Esophagus muscularis mucosa (tissue), 4 donors: Measurements from ENCODE around the gene EXOC3. TPM values are rescaled to one million over a fixed set of nuclear protein-coding genes. Genes with fewer than 3 reads are reported as not detected.

Experiments
- DNase-seq: peaks from one replicate; pipeline ENCODE4 v3.0.0-alpha.2; 2017; ENCODE audit errors: extremely low spot score
- H3K27ac ChIP-seq, 4 donors: fragments of 200-600 bp; sonication (generic); replicated peaks in 1 of 4; 1 replicate in 3 of 4; 2 replicates in 1 of 4; pipeline ENCODE4 v1.5.1; 2016 to 2019; ENCODE audit warnings: mild to moderate bottlenecking in 1 of 4
- H3K27me3 ChIP-seq, 4 donors: fragments of 200-600 bp; sonication (generic); one replicate each; pipeline versions ENCODE4 v1.5.1 to v1.6.0; 2016 to 2019
- H3K36me3 ChIP-seq, 4 donors: fragments of 200-600 bp; sonication (generic); one replicate each; pipeline ENCODE4 v1.5.1; 2016 to 2019
- H3K4me1 ChIP-seq, 4 donors: fragments of 200-600 bp; sonication (generic); one replicate each; pipeline ENCODE4 v1.5.1; 2016 to 2019
- H3K4me3 ChIP-seq, 4 donors: fragments of 200-600 bp; sonication (generic); 1 replicate in 2 of 4; 2 replicates in 2 of 4; pipeline ENCODE4 v1.5.1; 2016 to 2019; ENCODE audit warnings: mild to moderate bottlenecking in 4 of 4, moderate library complexity in 1 of 4
- H3K9me3 ChIP-seq, 4 donors: fragments of 200-600 bp; sonication (generic); 1 replicate in 3 of 4; 2 replicates in 1 of 4; pipeline ENCODE4 v1.5.1; 2016 to 2019
- EP300 ChIP-seq: sonication (generic); formaldehyde crosslinking; IDR thresholded peaks from one replicate; pipeline ENCODE4 v1.6.1; 2017; ENCODE audit warnings: antibody characterized with exemption
- POLR2A ChIP-seq: fragments of 450-650 bp; IDR thresholded peaks from one replicate; pipeline ENCODE4 v1.6.1; 2017; ENCODE audit warnings: antibody characterized with exemption, moderate library complexity, mild to moderate bottlenecking, low read depth
- POLR2AphosphoS5 ChIP-seq, 2 donors: sonication (generic); formaldehyde crosslinking; IDR thresholded peaks; one replicate each; pipeline ENCODE4 v1.6.1; 2017; ENCODE audit warnings: antibody characterized with exemption in 2 of 2
- WGBS: methylation state at CpG from one replicate; pipeline ENCODE4 v1.1.5; 2018; 5-methylcytosine and 5-hydroxymethylcytosine counted together
- intact Hi-C: fragments of 100-400 bp; cut with DNase I; formaldehyde crosslinking; loops from one replicate; pipeline ENCODE4 v1.15.1; 2023
- total RNA-seq, 4 donors: library from RNA; depleted of rRNA; stranded (reverse); fragments of >200 nt; gene quantifications; one replicate each; pipeline versions ENCODE4 v1.1.0 to v1.2.1, GENCODE V29; 2016
- TF ChIP-seq, protein P1 (sequence below), 3 experiments: fragments of 200-600 bp in 2 of 3; fragments of 450-650 bp in 1 of 3; sonication (generic) in 2 of 3; IDR thresholded peaks; one replicate each; pipeline ENCODE4 v1.5.1; 2017 to 2019; ENCODE audit warnings: antibody characterized with exemption in 3 of 3, mild to moderate bottlenecking in 2 of 3, moderate library complexity in 1 of 3

Gene EXOC3
- total RNA-seq, 4 donors from 2014 or later, result 48.6 to 82.1 (median 59.3) TPM

DNA sequence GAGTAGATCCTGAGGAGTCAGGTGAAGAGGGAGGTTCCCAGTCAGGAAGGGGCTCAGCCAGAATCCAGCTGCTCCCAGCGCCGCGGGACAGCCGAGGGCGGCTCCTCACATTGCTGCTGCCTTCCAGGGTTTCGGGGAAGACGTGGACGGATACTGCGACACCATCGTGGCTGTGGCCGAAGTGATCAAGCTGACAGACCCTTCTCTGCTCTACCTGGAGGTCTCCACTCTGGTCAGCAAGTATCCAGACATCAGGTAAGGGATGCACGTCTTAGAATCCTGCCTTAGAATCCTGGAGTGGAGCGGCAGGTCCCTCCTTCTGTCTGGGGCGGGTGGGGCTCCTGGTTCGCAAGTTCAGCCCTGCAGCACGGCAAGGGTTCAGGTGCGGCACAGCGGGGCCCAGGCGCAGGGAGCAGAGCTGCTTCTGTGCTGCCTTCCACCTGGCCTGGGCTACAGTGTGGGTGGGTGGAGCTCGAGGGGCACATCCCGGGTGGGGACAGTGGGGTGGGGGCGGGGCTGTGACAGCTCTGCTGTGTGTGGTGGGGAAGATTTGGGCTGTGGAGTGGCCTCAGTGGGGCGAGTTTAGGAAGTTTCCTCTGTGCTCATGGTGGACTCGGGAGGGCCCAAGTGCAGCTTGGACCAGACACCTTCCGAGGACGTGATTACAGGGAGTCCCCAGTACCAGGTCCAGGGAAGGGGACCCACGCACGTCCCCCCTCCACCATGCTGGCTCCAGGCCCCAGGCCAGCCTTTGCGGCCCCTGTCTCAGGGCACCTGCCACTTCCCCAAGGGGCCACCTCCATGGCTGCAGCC, 22.8 kb downstream of the EXOC3 start:
- H3K27me3 ChIP-seq, result no peaks in the 10 kb centered on the region
- TF ChIP-seq POLR2A (no peak), POLR2AphosphoS5 (IDR thresholded peaks at IDR 0.05) (no peak), EP300 (no peak)
- TF ChIP-seq, protein P1, sequence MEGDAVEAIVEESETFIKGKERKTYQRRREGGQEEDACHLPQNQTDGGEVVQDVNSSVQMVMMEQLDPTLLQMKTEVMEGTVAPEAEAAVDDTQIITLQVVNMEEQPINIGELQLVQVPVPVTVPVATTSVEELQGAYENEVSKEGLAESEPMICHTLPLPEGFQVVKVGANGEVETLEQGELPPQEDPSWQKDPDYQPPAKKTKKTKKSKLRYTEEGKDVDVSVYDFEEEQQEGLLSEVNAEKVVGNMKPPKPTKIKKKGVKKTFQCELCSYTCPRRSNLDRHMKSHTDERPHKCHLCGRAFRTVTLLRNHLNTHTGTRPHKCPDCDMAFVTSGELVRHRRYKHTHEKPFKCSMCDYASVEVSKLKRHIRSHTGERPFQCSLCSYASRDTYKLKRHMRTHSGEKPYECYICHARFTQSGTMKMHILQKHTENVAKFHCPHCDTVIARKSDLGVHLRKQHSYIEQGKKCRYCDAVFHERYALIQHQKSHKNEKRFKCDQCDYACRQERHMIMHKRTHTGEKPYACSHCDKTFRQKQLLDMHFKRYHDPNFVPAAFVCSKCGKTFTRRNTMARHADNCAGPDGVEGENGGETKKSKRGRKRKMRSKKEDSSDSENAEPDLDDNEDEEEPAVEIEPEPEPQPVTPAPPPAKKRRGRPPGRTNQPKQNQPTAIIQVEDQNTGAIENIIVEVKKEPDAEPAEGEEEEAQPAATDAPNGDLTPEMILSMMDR (IDR thresholded peaks at IDR 0.05), result no peak
- intact Hi-C loops, result no loop called here
- WGBS, result 93% methylated on average over 7 of the region's 29 CpGs
- H3K36me3 ChIP-seq, result peaks cover 34 to 77% (median 59%) of the 10 kb centered on the region in 4 donors
- H3K9me3 ChIP-seq, result no peaks in the 10 kb centered on the region
- H3K27ac ChIP-seq, result no peak overlapping the region
- no peak for DNase-seq
- H3K4me1 ChIP-seq, result peaks cover 0 to 6% (median 1%) of the 10 kb centered on the region in 4 donors
- no peak overlapping the region for H3K4me3 ChIP-seq

DNA sequence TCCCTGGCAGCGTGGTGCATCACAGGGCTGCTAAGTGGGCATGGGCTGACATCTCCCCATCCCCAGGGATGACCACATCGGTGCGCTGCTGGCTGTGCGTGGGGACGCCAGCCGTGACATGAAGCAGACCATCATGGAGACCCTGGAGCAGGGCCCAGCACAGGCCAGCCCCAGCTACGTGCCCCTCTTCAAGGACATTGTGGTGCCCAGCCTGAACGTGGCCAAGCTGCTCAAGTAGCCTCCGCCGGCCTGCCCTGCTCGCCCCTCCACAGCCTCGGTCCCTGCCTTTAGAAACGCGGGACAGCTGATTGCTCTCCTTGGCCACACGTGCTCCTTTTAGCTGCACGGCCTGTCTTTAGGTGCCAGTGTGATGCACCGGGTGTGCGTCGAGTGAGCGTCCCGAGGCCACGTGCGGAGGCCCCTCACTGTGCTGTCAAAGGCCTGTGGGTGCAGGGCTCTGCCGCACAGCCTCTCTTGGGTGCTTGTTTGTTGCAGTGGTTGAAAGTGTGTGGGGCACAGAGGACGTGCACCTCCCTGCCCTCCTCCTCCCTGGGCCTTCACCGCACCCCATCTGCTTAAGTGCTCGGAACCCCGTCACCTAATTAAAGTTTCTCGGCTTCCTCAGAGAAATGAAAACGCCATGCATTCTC, 23.8 kb downstream of the EXOC3 start:
- no peaks in the 10 kb centered on the region for H3K9me3 ChIP-seq
- WGBS, result 86% methylated on average over 28 of the region's 30 CpGs
- no peak overlapping the region for H3K4me3 ChIP-seq
- H3K27me3 ChIP-seq, result no peaks in the 10 kb centered on the region
- no peak for TF ChIP-seq POLR2AphosphoS5 (IDR thresholded peaks at IDR 0.05)
- no peak for TF ChIP-seq POLR2A
- TF ChIP-seq, protein P1 (IDR thresholded peaks at IDR 0.05), result no peak
- no peak for TF ChIP-seq EP300
- peaks cover 6 to 16% (median 10%) of the 10 kb centered on the region in 4 donors for H3K4me1 ChIP-seq
- H3K36me3 ChIP-seq, result peaks cover 33 to 74% (median 52%) of the 10 kb centered on the region in 4 donors
- intact Hi-C loops, result no loop called here
- H3K27ac ChIP-seq, result no peak overlapping the region
- DNase-seq, result no peak

DNA sequence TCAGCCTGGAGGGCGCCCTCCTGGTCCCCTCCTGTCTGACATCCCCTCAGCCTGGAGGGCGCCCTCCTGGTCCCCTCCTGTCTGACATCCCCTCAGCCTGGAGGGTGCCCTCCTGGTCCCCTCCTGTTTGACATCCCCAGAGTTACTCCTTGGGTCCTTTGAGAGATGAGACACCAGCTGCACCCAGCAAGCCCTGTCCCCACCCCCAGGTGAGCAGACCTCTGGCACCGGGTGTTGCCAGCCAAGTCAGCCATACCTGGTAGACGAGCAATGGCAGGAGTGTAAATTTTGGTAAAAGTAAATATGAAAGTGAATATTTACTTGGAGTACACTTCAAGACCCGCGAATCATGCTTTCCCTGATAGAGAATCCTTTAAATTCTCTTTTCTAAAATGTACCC, 25.4 kb downstream of the EXOC3 start:
- WGBS, result 84% methylated on average over 5 of the region's 6 CpGs
- H3K36me3 ChIP-seq, result peaks cover 21 to 57% (median 37%) of the 10 kb centered on the region in 4 donors
- intact Hi-C loops, result no loop called here
- DNase-seq, result no peak
- no peaks in the 10 kb centered on the region for H3K27me3 ChIP-seq
- no peak overlapping the region for H3K27ac ChIP-seq
- TF ChIP-seq EP300 (no peak), POLR2AphosphoS5 (IDR thresholded peaks at IDR 0.05) (no peak), POLR2A (no peak)
- TF ChIP-seq, protein P1 (IDR thresholded peaks at IDR 0.05), result no peak
- H3K9me3 ChIP-seq, result no peaks in the 10 kb centered on the region
- H3K4me1 ChIP-seq, result peaks cover 15 to 24% (median 21%) of the 10 kb centered on the region in 4 donors
- no peak overlapping the region for H3K4me3 ChIP-seq

DNA sequence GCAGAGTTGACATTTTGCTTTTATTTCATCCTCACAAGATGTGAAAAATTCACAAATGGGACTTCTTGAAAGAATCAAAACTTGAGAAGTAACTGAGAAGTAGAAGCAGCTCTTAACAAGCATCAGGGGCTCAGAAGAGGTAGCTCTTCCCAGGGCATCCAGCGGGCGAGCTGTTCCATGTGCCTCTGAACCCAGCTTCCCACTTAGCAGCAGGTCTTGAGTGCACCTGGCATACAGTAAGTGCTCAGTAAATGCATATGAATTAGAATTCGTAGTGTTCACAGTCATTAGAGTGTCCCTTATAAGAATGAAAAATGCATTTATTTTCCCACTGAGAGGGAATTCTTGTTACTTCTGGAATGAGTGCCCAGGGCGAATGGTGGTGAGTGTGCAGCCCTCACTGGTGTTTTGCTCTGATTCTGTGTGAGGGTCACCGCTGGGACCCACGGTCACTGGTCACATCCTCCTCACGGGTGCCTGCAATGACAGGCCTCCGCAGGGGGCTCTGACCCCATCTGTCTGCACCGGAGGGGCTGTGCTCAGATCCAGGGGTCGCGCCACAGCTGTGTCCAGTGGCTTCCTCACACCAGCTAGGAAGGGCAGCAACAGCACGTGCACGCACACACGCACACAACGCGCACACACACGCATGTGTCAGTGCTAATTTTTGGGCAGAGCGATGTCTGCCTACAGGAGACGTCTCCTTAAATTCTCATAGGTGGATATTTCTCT, 26.9 kb downstream of the EXOC3 start:
- no peak for DNase-seq
- WGBS, result 89% methylated on average over 15 of the region's 19 CpGs
- Histone ChIP-seq H3K4me3 (no peak overlapping the region), H3K27ac (no peak overlapping the region), H3K27me3 (peaks cover 0 to 3% (median 2%) of the 10 kb centered on the region in 4 donors), H3K4me1 (peaks cover 18 to 37% (median 30%) of the 10 kb centered on the region in 4 donors), H3K36me3 (peaks cover 12 to 42% (median 23%) of the 10 kb centered on the region in 4 donors), H3K9me3 (no peaks in the 10 kb centered on the region)
- no peak for TF ChIP-seq POLR2AphosphoS5 (IDR thresholded peaks at IDR 0.05)
- TF ChIP-seq EP300, result no peak
- TF ChIP-seq POLR2A, result no peak
- TF ChIP-seq, protein P1 (IDR thresholded peaks at IDR 0.05), result no peak
- intact Hi-C loops, result loop anchor here (5.0 kb wide), 1 partner anchor 142 kb away; the partner anchor contains the start of gene CEP72
